Neuronal stem cell (in vitro differentiated cells): ENCODE results near the gene CREM.

Source experiments
- DNase-seq: peaks from one replicate; pipeline ENCODE4 v3.0.0-alpha.2; 2013; ENCODE audit warnings: low spot score
- H2AFZ ChIP-seq: one replicate; pipeline ENCODE4 v1.6.1; 2013; ENCODE audit warnings: mild to moderate bottlenecking, low read length, inconsistent platforms
- H2AK5ac ChIP-seq: 2 replicates; pipeline ENCODE4 v1.6.1; 2013; ENCODE audit warnings: low read depth, mild to moderate bottlenecking, inconsistent platforms, low read length, moderate library complexity, mixed read lengths
- H2BK120ac ChIP-seq: 2 replicates; pipeline ENCODE4 v1.6.1; 2013; ENCODE audit warnings: low read depth, mild to moderate bottlenecking, inconsistent platforms, low read length, moderate library complexity, mixed read lengths
- H2BK12ac ChIP-seq: one replicate; pipeline ENCODE4 v1.6.1; 2013; ENCODE audit warnings: low read length, inconsistent platforms
- H2BK15ac ChIP-seq: 2 replicates; pipeline ENCODE4 v1.6.1; 2013; ENCODE audit warnings: mild to moderate bottlenecking, low read length, inconsistent platforms, mixed read lengths
- H2BK5ac ChIP-seq: one replicate; pipeline ENCODE4 v1.6.1; 2013; ENCODE audit warnings: inconsistent platforms, mild to moderate bottlenecking, low read length, moderate library complexity
- H3K14ac ChIP-seq: one replicate; pipeline ENCODE4 v1.6.1; 2013; ENCODE audit warnings: low read length, inconsistent platforms
- H3K18ac ChIP-seq: 2 replicates; pipeline ENCODE4 v1.6.1; 2013; ENCODE audit warnings: low read length, inconsistent platforms
- H3K23ac ChIP-seq: 2 replicates; pipeline ENCODE4 v1.6.1; 2013; ENCODE audit warnings: low read depth, mild to moderate bottlenecking, mixed read lengths, low read length, inconsistent platforms; ENCODE audit not compliant: poor library complexity
- H3K27ac ChIP-seq: replicated peaks from 3 replicates; pipeline ENCODE4 v1.5.1; 2013; ENCODE audit warnings: low read length, inconsistent platforms
- H3K27me3 ChIP-seq, 3 experiments: 2 replicates each; pipeline ENCODE4 v1.6.1; 2013; ENCODE audit warnings: low read length in 3 of 3, mild to moderate bottlenecking in 2 of 3, inconsistent platforms in 1 of 3, low read depth in 1 of 3, mixed read lengths in 1 of 3, moderate library complexity in 1 of 3; ENCODE audit not compliant: control insufficient read depth in 3 of 3, insufficient read depth in 3 of 3
- H3K36me3 ChIP-seq, 2 donors: replicated peaks in 1 of 2; 2 replicates each; pipeline ENCODE4 v1.6.1; 2013; ENCODE audit warnings: low read length in 2 of 2; ENCODE audit not compliant: control insufficient read depth in 2 of 2, insufficient read depth in 2 of 2
- H3K4ac ChIP-seq: 2 replicates; pipeline ENCODE4 v1.6.1; 2013; ENCODE audit warnings: inconsistent platforms, mild to moderate bottlenecking, low read length, moderate library complexity
- H3K4me1 ChIP-seq, 2 donors: 1 replicate in 1 of 2; 2 replicates in 1 of 2; pipeline ENCODE4 v1.6.1; 2013; ENCODE audit warnings: low read length in 2 of 2, low read depth in 1 of 2; ENCODE audit not compliant: control insufficient read depth in 2 of 2, insufficient read depth in 1 of 2
- H3K4me2 ChIP-seq: one replicate; pipeline ENCODE4 v1.6.1; 2013; ENCODE audit warnings: mild to moderate bottlenecking, low read length, inconsistent platforms; ENCODE audit not compliant: insufficient read depth, poor library complexity, severe bottlenecking
- H3K4me3 ChIP-seq, 2 donors: 2 replicates each; pipeline ENCODE4 v1.5.1; 2013; ENCODE audit warnings: low read length in 2 of 2, mild to moderate bottlenecking in 2 of 2, inconsistent platforms in 1 of 2, moderate library complexity in 1 of 2
- H3K79me1 ChIP-seq: one replicate; pipeline ENCODE4 v1.6.1; 2013; ENCODE audit warnings: low read depth, mild to moderate bottlenecking, inconsistent platforms, low read length, moderate library complexity
- H3K9ac ChIP-seq: one replicate; pipeline ENCODE4 v1.6.1; 2013; ENCODE audit warnings: mild to moderate bottlenecking, low read depth, low read length, inconsistent platforms; ENCODE audit not compliant: poor library complexity
- H3K9me3 ChIP-seq, 2 donors: replicated peaks in 1 of 2; 2 replicates each; pipeline versions ENCODE3 to v1.6.1; 2013; ENCODE audit warnings: low read length in 2 of 2, mild to moderate bottlenecking in 2 of 2, inconsistent platforms in 1 of 2, low read depth in 1 of 2, mixed read lengths in 1 of 2, moderate library complexity in 1 of 2; ENCODE audit not compliant: control insufficient read depth in 2 of 2, insufficient read depth in 1 of 2
- H4K8ac ChIP-seq: one replicate; pipeline ENCODE4 v1.6.1; 2013; ENCODE audit warnings: low read depth, mild to moderate bottlenecking, inconsistent platforms, low read length, moderate library complexity
- H4K91ac ChIP-seq: one replicate; pipeline ENCODE4 v1.6.1; 2013; ENCODE audit warnings: low read length, low read depth, mild to moderate bottlenecking, inconsistent platforms; ENCODE audit not compliant: poor library complexity
- WGBS, 2 donors: extraction: QIAGEN DNeasy Blood & Tissue Kit; methylation state at CpG; one replicate each; pipeline ENCODE4 v1.1.7; 2013; ENCODE audit warnings: missing lambda C conversion rate in 2 of 2, mixed read lengths in 1 of 2; ENCODE audit not compliant: insufficient read length in 2 of 2, insufficient replicate concordance in 1 of 2; ENCODE audit errors: extremely low coverage in 2 of 2; 5-methylcytosine and 5-hydroxymethylcytosine counted together

Gene CREM

DNA sequence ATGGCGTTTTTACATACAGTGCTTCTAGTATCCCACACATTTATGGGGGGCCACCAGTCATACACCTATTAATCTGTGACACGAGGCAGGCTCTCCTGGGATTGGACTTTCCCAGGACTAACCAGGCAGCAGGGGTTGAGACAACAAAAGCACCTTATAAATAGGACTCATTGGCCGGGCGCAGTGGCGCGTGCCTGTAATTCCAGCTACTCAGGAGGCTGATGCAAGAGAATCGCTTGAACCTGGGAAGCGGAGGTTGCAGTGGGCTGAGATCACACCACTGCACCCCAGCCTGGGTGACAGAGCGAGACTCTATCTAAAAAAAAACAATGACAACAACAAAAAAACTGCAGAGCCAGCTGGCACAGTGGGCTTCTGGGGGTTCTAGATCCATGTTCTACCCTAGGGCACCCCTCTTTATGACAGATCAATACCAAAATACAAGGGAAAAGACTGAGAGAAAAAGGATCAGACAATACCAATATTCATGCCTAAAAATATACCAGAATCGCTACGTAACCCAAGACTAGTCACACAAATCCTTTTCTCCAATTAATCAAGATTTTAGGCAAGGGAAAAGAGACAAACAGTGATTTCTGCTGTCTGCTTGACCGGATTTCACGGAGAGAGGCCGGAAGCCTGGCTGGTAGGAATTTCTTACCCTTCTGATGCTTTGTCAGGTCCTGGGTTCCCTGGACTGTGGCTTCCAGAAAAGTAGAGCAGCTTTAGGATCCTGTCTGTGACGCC is 111.3 kb downstream of the CREM start:
- H3K4me2 ChIP-seq = no peak overlapping the region
- H3K18ac ChIP-seq = no peak overlapping the region
- no peak overlapping the region for H3K9ac ChIP-seq
- DNase-seq = no peak
- H3K4me1 ChIP-seq = peaks cover 3% of the 10 kb centered on the region in 2 donors
- no peak overlapping the region for H2BK15ac ChIP-seq
- no peak overlapping the region for H4K91ac ChIP-seq
- H3K79me1 ChIP-seq = no peaks in the 10 kb centered on the region
- no peaks in the 10 kb centered on the region for H3K36me3 ChIP-seq
- H3K14ac ChIP-seq = no peak overlapping the region
- no peaks in the 10 kb centered on the region for H3K27me3 ChIP-seq
- H2AK5ac ChIP-seq = peak overlapping the region; percentile 52
- H2AFZ ChIP-seq = peak overlapping the region; percentile 88
- H3K9me3 ChIP-seq = no peaks in the 10 kb centered on the region
- WGBS, 2 donors = no CpG with 5 or more reads among the region's 15 CpGs
- H3K27ac ChIP-seq = no peak overlapping the region
- no peak overlapping the region for H4K8ac ChIP-seq
- no peak overlapping the region for H2BK12ac ChIP-seq
- H2BK120ac ChIP-seq = no peak overlapping the region
- no peak overlapping the region for H3K23ac ChIP-seq
- no peak overlapping the region for H3K4ac ChIP-seq
- no peak overlapping the region for H2BK5ac ChIP-seq
- H3K4me3 ChIP-seq = no peak overlapping the region

DNA sequence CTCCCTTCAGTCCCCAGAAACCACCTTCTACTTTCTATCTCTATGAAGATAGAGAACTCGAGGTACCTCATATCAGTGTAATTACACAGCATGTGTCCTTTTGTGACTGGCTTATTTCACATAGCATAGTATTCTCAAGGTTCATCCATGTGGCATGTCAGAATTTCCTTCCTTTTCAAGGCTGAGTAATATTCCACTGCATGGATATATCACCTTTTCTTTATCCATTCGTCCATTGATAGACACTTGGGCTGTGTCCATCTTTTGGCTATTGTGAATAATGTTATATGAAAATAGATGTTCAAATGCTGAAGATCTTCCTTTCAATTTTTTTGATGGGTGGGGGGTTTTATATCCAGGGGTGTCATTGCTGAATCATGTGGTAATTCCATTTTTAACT is 117.9 kb downstream of the CREM start:
- WGBS, 2 donors = no CpG with 5 or more reads among the region's 2 CpGs
- no peak for DNase-seq
- H3K23ac ChIP-seq = no peak overlapping the region
- H2AK5ac ChIP-seq = no peak overlapping the region
- no peaks in the 10 kb centered on the region for H3K79me1 ChIP-seq
- no peak overlapping the region for H2BK120ac ChIP-seq
- H2BK5ac ChIP-seq = no peak overlapping the region
- H3K18ac ChIP-seq = no peak overlapping the region
- H3K4me1 ChIP-seq = no peaks in the 10 kb centered on the region
- H3K9ac ChIP-seq = no peak overlapping the region
- H2AFZ ChIP-seq = no peak overlapping the region
- H2BK15ac ChIP-seq = no peak overlapping the region
- H3K9me3 ChIP-seq = no peaks in the 10 kb centered on the region
- H4K8ac ChIP-seq = no peak overlapping the region
- no peak overlapping the region for H4K91ac ChIP-seq
- no peak overlapping the region for H3K4ac ChIP-seq
- H3K4me2 ChIP-seq = no peak overlapping the region
- no peaks in the 10 kb centered on the region for H3K27me3 ChIP-seq
- no peak overlapping the region for H3K4me3 ChIP-seq
- no peaks in the 10 kb centered on the region for H3K36me3 ChIP-seq
- H2BK12ac ChIP-seq = no peak overlapping the region
- no peak overlapping the region for H3K14ac ChIP-seq
- no peak overlapping the region for H3K27ac ChIP-seq

GRCh38 chr10:35246770-35247343 is 120.2 kb downstream of the CREM start:
- Histone ChIP-seq H3K4me3 (no peak overlapping the region), H2AFZ (no peak overlapping the region), H3K14ac (no peak overlapping the region), H2AK5ac (no peak overlapping the region), H3K9me3 (no peaks in the 10 kb centered on the region), H3K79me1 (no peaks in the 10 kb centered on the region), H3K4ac (no peak overlapping the region), H4K8ac (no peak overlapping the region), H3K9ac (no peak overlapping the region), H3K4me1 (no peaks in the 10 kb centered on the region), H2BK15ac (no peak overlapping the region), H3K18ac (peak overlapping the region; percentile 71), H3K4me2 (no peak overlapping the region), H2BK120ac (no peak overlapping the region), H4K91ac (no peak overlapping the region), H3K23ac (no peak overlapping the region), H3K36me3 (no peaks in the 10 kb centered on the region), H2BK12ac (no peak overlapping the region), H3K27me3 (no peaks in the 10 kb centered on the region), H3K27ac (no peak overlapping the region), H2BK5ac (no peak overlapping the region)
- WGBS, 2 donors = no CpG with 5 or more reads among the region's 8 CpGs
- DNase-seq = no peak

DNA sequence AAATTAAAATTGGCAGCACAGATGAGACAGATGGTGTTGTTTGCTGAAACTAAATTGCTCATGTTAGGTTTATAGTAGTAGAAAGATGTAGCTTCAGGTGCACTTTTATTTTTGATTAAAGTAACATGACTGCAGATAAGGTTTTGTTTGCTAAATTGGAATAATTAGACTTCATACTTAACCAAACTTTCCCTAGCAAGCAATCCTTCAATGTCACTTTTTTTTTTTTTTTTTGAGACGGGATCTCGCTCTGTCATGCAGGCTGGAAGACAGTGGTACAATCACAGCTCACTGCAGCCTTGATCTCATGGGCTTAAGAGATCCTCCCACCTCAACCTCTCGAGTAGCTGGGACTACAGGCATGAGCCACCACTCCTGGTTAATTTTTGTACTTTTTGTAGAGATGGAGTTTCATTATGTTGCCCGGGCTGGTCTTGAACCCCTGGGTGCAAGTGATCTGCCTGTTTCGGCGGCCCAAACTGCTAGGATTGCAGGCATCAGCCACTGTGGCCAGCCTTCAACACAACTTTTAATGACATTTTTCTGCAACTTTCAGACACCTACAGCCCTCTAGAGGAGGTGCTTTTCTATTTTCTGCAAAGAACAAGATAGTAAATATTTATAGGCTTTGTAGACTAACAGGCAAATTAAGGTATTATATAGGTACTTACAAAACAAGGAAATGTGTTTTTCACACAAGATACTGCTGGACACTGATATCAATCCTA is 124.9 kb downstream of the CREM start:
- Histone ChIP-seq H4K91ac (no peak overlapping the region), H2BK15ac (no peak overlapping the region), H3K9ac (no peak overlapping the region), H3K27me3 (no peaks in the 10 kb centered on the region), H3K27ac (no peak overlapping the region), H3K4me2 (no peak overlapping the region), H4K8ac (no peak overlapping the region), H3K79me1 (no peaks in the 10 kb centered on the region), H3K9me3 (no peaks in the 10 kb centered on the region), H3K23ac (no peak overlapping the region), H3K4me1 (no peaks in the 10 kb centered on the region), H2BK5ac (no peak overlapping the region), H2BK120ac (no peak overlapping the region), H3K4ac (no peak overlapping the region), H2AK5ac (no peak overlapping the region), H2AFZ (no peak overlapping the region), H2BK12ac (no peak overlapping the region), H3K36me3 (no peaks in the 10 kb centered on the region), H3K4me3 (no peak overlapping the region), H3K14ac (no peak overlapping the region), H3K18ac (no peak overlapping the region)
- DNase-seq = no peak
- WGBS, 2 donors = no CpG with 5 or more reads among the region's 6 CpGs
